Trophoblast cell (in vitro differentiated cells and primary cell): ENCODE results near the gene MID2.
A peak's percentile ranks its signal among the peaks of the same experiment; 100 is the strongest.

Source experiments
- DNase-seq, 2 donors: peaks; one replicate each; pipeline ENCODE4 v3.0.0-alpha.2; 2016
- H2AFZ ChIP-seq: 2 replicates; pipeline ENCODE4 v1.6.1; 2013; ENCODE audit warnings: low read length, moderate library complexity, mild to moderate bottlenecking; ENCODE audit not compliant: insufficient read depth, poor library complexity
- H2AK5ac ChIP-seq: 2 replicates; pipeline ENCODE4 v1.6.1; 2013; ENCODE audit warnings: mild to moderate bottlenecking, low read length
- H2BK120ac ChIP-seq: 2 replicates; pipeline ENCODE4 v1.6.1; 2013; ENCODE audit warnings: low read length, mild to moderate bottlenecking, moderate library complexity; ENCODE audit not compliant: insufficient read depth, poor library complexity
- H2BK12ac ChIP-seq: 2 replicates; pipeline ENCODE4 v1.6.1; 2013; ENCODE audit warnings: mild to moderate bottlenecking, low read length, moderate library complexity
- H2BK5ac ChIP-seq: 2 replicates; pipeline ENCODE4 v1.6.1; 2013; ENCODE audit warnings: low read length, low read depth, moderate library complexity, mild to moderate bottlenecking; ENCODE audit not compliant: poor library complexity
- H3K14ac ChIP-seq: 2 replicates; pipeline ENCODE4 v1.6.1; 2013; ENCODE audit warnings: mild to moderate bottlenecking, low read length
- H3K18ac ChIP-seq: 2 replicates; pipeline ENCODE4 v1.6.1; 2013; ENCODE audit warnings: mild to moderate bottlenecking, low read length
- H3K23ac ChIP-seq: 2 replicates; pipeline ENCODE4 v1.6.1; 2013; ENCODE audit warnings: low read length
- H3K27ac ChIP-seq: 2 replicates; pipeline ENCODE4 v1.5.1; 2013; ENCODE audit warnings: low read depth, mild to moderate bottlenecking, inconsistent platforms, low read length, moderate library complexity
- H3K27me3 ChIP-seq: 2 replicates; pipeline ENCODE4 v1.6.1; 2013; ENCODE audit warnings: inconsistent platforms, mild to moderate bottlenecking, low read length, moderate library complexity; ENCODE audit not compliant: insufficient read depth
- H3K36me3 ChIP-seq, 2 experiments: 1 replicate in 1 of 2; 2 replicates in 1 of 2; pipeline ENCODE4 v1.6.1; 2013; ENCODE audit warnings: low read length in 2 of 2, mild to moderate bottlenecking in 2 of 2, moderate library complexity in 1 of 2; ENCODE audit not compliant: insufficient read depth in 2 of 2, control insufficient read depth in 1 of 2
- H3K4ac ChIP-seq: 2 replicates; pipeline ENCODE4 v1.6.1; 2013; ENCODE audit warnings: low read depth, mild to moderate bottlenecking, low read length, moderate library complexity
- H3K4me1 ChIP-seq, 2 experiments: 1 replicate in 1 of 2; 2 replicates in 1 of 2; pipeline ENCODE4 v1.6.1; 2013; ENCODE audit warnings: low read length in 2 of 2, mild to moderate bottlenecking in 2 of 2, moderate library complexity in 1 of 2; ENCODE audit not compliant: insufficient read depth in 2 of 2, control insufficient read depth in 1 of 2
- H3K4me2 ChIP-seq: 2 replicates; pipeline ENCODE4 v1.6.1; 2013; ENCODE audit warnings: inconsistent platforms, mild to moderate bottlenecking, low read length, moderate library complexity
- H3K4me3 ChIP-seq: 2 replicates; pipeline ENCODE4 v1.5.1; 2013; ENCODE audit warnings: mild to moderate bottlenecking, low read depth, low read length, inconsistent platforms
- H3K79me1 ChIP-seq: one replicate; pipeline ENCODE4 v1.6.1; 2013; ENCODE audit warnings: low read length
- H3K79me2 ChIP-seq: 2 replicates; pipeline ENCODE4 v1.6.1; 2013; ENCODE audit warnings: low read length, mild to moderate bottlenecking; ENCODE audit not compliant: control insufficient read depth, insufficient read depth, poor library complexity
- H3K9ac ChIP-seq: 2 replicates; pipeline ENCODE4 v1.6.1; 2013; ENCODE audit warnings: mild to moderate bottlenecking, low read length
- H3K9me3 ChIP-seq: 2 replicates; pipeline ENCODE4 v1.6.1; 2013; ENCODE audit warnings: low read depth, mild to moderate bottlenecking, control low read depth, inconsistent platforms, low read length; ENCODE audit not compliant: insufficient read depth
- H4K12ac ChIP-seq: 2 replicates; pipeline ENCODE4 v1.6.1; 2013; ENCODE audit warnings: low read depth, mild to moderate bottlenecking, low read length, moderate library complexity
- H4K8ac ChIP-seq: 2 replicates; pipeline ENCODE4 v1.6.1; 2013; ENCODE audit warnings: low read depth, mild to moderate bottlenecking, low read length, moderate library complexity
- H4K91ac ChIP-seq: one replicate; pipeline ENCODE4 v1.6.1; 2013; ENCODE audit warnings: low read depth, mild to moderate bottlenecking, low read length, moderate library complexity
- WGBS: extraction: QIAGEN DNeasy Blood & Tissue Kit; methylation state at CpG from one replicate; pipeline ENCODE4 v1.1.7; 2013; ENCODE audit warnings: missing lambda C conversion rate; ENCODE audit not compliant: insufficient read length, insufficient coverage; ENCODE audit errors: extremely low coverage; 5-methylcytosine and 5-hydroxymethylcytosine counted together

Gene MID2

DNA sequence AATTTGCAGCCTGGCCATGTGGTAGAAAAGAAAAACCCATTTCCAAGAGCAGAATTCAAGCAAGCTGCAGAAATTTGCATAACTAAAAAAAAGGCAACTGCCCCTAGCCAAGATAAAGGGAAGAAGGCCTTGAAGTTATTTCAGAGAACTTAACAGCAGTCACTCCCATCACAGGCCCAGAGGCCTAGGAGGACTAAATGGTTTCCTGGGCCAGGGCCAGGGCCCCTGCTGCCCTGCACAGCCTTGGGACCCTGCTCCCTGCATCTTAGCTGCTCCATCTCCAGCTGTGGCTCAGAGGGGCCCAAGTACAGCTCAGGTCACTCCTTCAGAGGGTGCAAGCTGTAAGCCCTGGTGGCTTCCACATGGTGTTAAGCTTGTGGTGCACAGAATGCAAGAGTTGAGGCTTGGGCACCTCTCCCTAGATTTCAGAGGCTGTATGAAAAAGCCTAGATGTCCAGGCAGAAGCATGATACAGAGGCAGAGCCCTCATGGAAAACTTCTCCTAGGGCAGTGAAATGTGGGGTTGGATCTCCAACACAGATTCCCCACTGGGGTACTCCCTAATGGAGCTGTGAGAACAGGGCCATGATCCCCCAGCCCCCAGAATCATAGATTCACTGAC is 6.7 kb upstream of the MID2 start:
- H4K12ac ChIP-seq: no peak overlapping the region
- H3K4me2 ChIP-seq: no peak overlapping the region
- no peak overlapping the region for H3K4me3 ChIP-seq
- H3K4ac ChIP-seq: no peak overlapping the region
- no peaks in the 10 kb centered on the region for H3K4me1 ChIP-seq
- H2AFZ ChIP-seq: no peak overlapping the region
- H2AK5ac ChIP-seq: no peak overlapping the region
- H2BK12ac ChIP-seq: no peak overlapping the region
- H3K27ac ChIP-seq: no peak overlapping the region
- no peaks in the 10 kb centered on the region for H3K36me3 ChIP-seq
- peaks cover 5% of the 10 kb centered on the region for H3K9me3 ChIP-seq
- no peaks in the 10 kb centered on the region for H3K27me3 ChIP-seq
- no peak overlapping the region for H3K9ac ChIP-seq
- no peak overlapping the region for H3K18ac ChIP-seq
- H3K14ac ChIP-seq: no peak overlapping the region
- DNase-seq: no peak
- no peak overlapping the region for H4K8ac ChIP-seq
- H2BK120ac ChIP-seq: no peak overlapping the region
- H4K91ac ChIP-seq: no peak overlapping the region
- H3K23ac ChIP-seq: no peak overlapping the region
- H2BK5ac ChIP-seq: no peak overlapping the region
- H3K79me1 ChIP-seq: no peaks in the 10 kb centered on the region
- H3K79me2 ChIP-seq: no peaks in the 10 kb centered on the region

DNA sequence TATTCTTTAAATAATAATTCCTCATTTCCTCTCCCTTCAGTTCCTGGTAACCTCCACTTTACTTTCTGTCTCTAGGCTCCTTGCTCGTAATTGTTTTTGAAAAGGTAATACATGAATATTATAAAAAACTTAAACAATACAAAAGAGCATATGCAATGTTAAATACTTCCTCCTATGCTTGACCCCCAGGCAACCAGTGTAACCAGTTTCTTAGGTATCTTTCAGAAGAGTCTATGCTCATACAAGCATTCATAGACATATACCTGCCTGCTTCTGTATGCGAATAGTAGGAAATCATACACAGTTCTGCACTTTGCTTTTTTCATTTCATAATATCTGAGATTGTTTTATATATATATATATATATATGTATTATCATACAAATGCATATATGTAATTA is 2.6 kb upstream of the MID2 start:
- H2AK5ac ChIP-seq: no peak overlapping the region
- peak in 1 of 2 donors; percentile 13 for DNase-seq
- no peak overlapping the region for H3K27ac ChIP-seq
- H3K36me3 ChIP-seq: no peaks in the 10 kb centered on the region
- H3K18ac ChIP-seq: no peak overlapping the region
- H3K4me2 ChIP-seq: no peak overlapping the region
- no peak overlapping the region for H3K9ac ChIP-seq
- peaks cover 4% of the 10 kb centered on the region for H3K27me3 ChIP-seq
- no peak overlapping the region for H2BK120ac ChIP-seq
- no peaks in the 10 kb centered on the region for H3K4me1 ChIP-seq
- H3K14ac ChIP-seq: no peak overlapping the region
- H3K4me3 ChIP-seq: no peak overlapping the region
- H4K91ac ChIP-seq: no peak overlapping the region
- H2AFZ ChIP-seq: no peak overlapping the region
- H4K12ac ChIP-seq: no peak overlapping the region
- H3K23ac ChIP-seq: no peak overlapping the region
- H3K79me2 ChIP-seq: no peaks in the 10 kb centered on the region
- H3K79me1 ChIP-seq: no peaks in the 10 kb centered on the region
- no peak overlapping the region for H2BK12ac ChIP-seq
- H4K8ac ChIP-seq: no peak overlapping the region
- WGBS: no CpG with 5 or more reads among the region's 2 CpGs
- no peak overlapping the region for H3K4ac ChIP-seq
- H2BK5ac ChIP-seq: no peak overlapping the region
- H3K9me3 ChIP-seq: peaks cover 5% of the 10 kb centered on the region

DNA sequence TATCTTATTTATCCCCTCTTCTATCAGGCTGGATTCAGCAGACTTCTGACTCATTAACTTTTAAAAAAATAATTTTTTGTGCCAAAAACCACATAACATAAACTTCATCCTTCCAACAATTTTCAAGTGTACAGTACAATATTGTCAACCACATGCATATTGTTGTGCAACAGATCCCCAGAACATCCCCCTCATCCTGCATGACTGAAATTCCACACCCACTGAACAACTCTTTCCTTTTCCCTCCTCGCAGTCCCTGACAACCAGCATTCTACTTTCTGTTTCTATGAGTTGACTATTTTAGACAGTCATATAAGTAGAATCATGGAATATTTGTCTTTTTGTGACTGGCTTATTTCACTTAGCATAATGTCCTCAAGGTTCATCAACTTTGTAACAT is 2.2 kb upstream of the MID2 start:
- Histone ChIP-seq H4K12ac (no peak overlapping the region), H3K4me2 (no peak overlapping the region), H3K27me3 (peaks cover 4% of the 10 kb centered on the region), H4K91ac (no peak overlapping the region), H3K4ac (no peak overlapping the region), H3K36me3 (no peaks in the 10 kb centered on the region), H3K79me1 (no peaks in the 10 kb centered on the region), H3K27ac (no peak overlapping the region), H3K79me2 (no peaks in the 10 kb centered on the region), H3K4me3 (no peak overlapping the region), H3K14ac (no peak overlapping the region), H2BK5ac (no peak overlapping the region), H2BK12ac (no peak overlapping the region), H2AFZ (no peak overlapping the region), H3K23ac (no peak overlapping the region), H2AK5ac (no peak overlapping the region), H3K18ac (no peak overlapping the region), H4K8ac (no peak overlapping the region), H3K9ac (no peak overlapping the region), H3K9me3 (peaks cover 5% of the 10 kb centered on the region), H3K4me1 (no peaks in the 10 kb centered on the region), H2BK120ac (no peak overlapping the region)
- DNase-seq: no peak
- WGBS: no CpG with 5 or more reads among the region's 1 CpG

DNA sequence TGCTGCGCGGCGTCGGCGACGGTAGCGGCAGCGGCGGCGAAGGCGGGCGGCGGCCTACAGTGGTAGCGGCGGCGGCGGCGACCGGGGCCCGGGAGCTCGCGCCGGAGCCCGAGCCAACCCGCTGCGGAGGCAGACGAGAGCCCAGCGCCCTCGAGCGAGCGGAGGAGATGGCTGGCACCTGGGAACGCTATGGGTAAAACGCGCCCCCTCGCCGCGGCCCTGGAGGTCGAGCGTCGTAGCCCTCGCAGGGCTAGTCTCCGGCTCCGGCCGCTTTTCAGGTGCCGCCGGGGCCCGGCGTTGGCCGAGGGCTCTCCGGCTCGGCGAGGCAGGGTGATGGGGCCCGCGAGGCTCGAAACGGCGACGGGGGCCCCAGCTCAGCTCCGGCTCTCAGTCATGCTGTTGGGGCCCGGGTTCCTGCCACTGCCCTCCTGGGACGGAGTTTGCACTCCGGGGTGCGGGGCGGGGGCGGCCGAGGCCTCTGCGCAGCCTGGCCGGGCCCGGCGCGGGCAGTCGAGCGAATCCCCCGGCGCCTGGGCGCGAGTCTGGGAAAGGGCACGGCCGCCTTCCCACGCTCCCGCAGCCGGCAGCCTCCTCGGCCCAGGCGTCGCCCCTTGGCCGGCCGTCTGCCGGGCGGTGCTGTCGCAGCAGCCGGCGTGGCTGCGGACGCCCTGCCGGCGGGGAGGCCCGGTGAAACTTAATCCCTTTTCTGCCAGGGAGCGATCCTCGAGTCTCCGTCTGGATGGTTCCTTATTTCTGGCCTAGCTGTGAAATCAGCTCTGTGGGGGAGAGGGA is 768 bp downstream of the MID2 start:
- Histone ChIP-seq H3K9ac (no peak overlapping the region), H3K23ac (no peak overlapping the region), H2BK120ac (no peak overlapping the region), H3K4ac (no peak overlapping the region), H3K14ac (no peak overlapping the region), H3K9me3 (no peaks in the 10 kb centered on the region), H2AFZ (peak overlapping the region; percentile 71), H3K27ac (no peak overlapping the region), H3K27me3 (peaks cover 4% of the 10 kb centered on the region), H3K18ac (no peak overlapping the region), H4K8ac (peak overlapping the region; percentile 43), H2BK12ac (peak overlapping the region; percentile 44), H3K4me1 (no peaks in the 10 kb centered on the region), H3K36me3 (no peaks in the 10 kb centered on the region), H3K4me2 (peak overlapping the region; percentile 90), H3K79me1 (no peaks in the 10 kb centered on the region), H2AK5ac (no peak overlapping the region), H2BK5ac (no peak overlapping the region), H3K79me2 (no peaks in the 10 kb centered on the region), H4K91ac (no peak overlapping the region), H4K12ac (no peak overlapping the region), H3K4me3 (peak overlapping the region; percentile 77)
- peak in 1 of 2 donors; percentile 6 for DNase-seq
- no CpG with 5 or more reads among the region's 100 CpGs for WGBS
